HG02798 (cell line): ENCODE results near the gene TMOD1.
A peak's percentile ranks its signal among the peaks of the same experiment; 100 is the strongest.

Experiments
- ATAC-seq: cut with Tn5 transposase; IDR thresholded peaks from one replicate; pipeline ENCODE4 v1.9.1; 2021; ENCODE audit warnings: mild to moderate bottlenecking; ENCODE audit not compliant: unreplicated experiment, poor library complexity

TMOD1 gene

GRCh38 chr9:97625620-97626019, 124.2 kb downstream of the TMOD1 start:
- no peak for ATAC-seq

DNA sequence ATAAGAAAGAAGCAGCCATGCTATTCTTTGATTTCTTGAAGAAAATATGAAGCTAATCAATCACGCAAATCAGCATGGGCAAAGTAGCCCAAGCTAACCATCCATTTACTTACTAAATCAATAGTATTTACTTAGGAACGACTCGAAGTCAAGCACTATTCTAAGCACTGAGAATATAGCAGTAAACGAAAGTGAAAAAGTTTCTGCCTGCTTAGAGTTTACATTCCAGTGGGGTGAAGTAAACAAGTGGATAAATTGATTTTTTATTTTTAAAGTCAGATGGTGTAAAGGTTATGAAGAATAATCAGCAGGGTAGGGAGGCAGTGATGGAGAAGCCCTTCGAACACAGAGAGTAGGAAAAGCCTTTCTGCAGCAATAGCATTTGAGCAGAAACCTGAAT, 126.2 kb downstream of the TMOD1 start:
- ATAC-seq: no peak

DNA sequence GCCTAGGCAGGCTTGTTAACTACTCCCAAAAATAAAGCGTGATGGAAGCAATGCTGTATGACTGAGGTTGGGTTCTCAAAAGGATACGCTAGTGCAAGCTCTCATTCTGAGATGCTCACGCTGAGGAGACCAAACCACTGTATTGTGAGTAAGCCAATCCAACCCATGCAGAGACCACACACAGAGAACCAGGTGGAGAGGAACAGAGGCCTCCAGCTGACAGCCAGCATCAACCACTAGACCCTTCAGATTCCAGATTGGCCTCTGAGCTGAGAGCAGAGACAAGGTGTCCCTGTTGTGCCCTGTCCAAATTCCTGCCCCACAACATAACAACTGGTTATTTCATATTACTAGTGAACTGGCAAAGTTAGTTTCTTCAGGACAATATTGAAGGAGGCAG, 127.2 kb downstream of the TMOD1 start:
- no peak for ATAC-seq

DNA sequence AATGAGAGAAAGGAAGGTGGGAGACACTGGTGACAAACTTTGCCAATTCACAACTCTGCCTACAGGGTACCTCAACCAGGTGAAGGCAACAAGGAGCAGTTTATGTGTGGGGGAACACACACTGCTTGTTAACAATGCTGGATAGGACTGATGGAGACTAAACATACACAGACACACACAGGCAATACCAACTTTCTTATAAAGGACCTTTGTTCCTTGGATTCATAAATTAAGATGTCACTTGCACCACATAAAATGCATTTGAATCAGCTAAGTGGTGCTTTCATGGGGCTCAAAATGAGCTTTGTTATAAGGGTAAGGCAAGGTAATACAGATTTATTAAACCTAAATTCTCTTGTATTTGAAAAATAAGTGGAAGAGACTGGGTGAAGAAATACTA, 127.7 kb downstream of the TMOD1 start:
- no peak for ATAC-seq

DNA sequence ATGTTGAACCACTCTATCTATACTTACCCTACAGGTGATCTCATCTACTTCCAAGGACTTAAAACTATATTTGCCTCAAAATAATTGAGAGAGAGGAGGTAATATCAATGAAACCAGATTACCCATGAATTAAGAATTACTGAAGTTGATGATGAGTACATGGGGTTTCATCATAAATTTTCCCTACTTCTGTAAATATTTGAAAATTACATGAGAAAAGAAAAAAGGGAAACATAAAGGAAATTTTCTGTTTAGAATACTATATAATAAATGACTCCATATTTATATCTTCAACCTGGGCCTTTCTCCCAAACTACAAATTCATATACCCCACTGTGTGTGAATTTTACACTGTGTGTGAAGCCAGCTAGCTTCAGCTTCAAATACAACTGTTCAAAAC, 129.1 kb downstream of the TMOD1 start:
- ATAC-seq: no peak

GRCh38 chr9:97632248-97632984, 130.9 kb downstream of the TMOD1 start:
- peak; percentile 8 for ATAC-seq

GRCh38 chr9:97632985-97633858, 131.8 kb downstream of the TMOD1 start, which contains the start of the genes NCBP1 and TSTD2:
TSS of gene NCBP1 (plus strand) at chr9:97633821. CDS start at chr9:97633882, 61 bp downstream.
TSS of gene TSTD2 (minus strand) at chr9:97633368. CDS start at chr9:97627562, 5,806 bp downstream.
- ATAC-seq: peak; percentile 88

GRCh38 chr9:97633859-97634490, 132.5 kb downstream of the TMOD1 start:
- ATAC-seq: peak; percentile 0

DNA sequence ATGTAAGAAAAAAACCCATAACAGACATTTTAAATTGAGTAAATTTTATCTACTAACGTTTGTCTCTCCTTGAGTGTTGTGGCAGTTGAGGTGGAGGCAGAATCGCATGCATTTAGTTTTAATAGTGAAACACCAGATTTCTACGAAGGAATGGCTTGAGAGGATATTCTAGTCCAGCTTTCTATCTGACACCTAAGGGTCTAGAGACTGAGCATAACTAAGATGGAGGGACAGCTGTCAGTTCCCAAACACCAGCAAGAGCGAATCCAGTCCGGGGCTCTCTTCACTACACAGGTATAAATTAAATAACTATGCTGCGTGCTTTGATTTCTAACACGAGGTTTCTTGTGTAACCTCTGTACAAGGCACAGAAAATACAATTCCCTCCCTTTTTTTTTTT, 133.6 kb downstream of the TMOD1 start:
- ATAC-seq: no peak

DNA sequence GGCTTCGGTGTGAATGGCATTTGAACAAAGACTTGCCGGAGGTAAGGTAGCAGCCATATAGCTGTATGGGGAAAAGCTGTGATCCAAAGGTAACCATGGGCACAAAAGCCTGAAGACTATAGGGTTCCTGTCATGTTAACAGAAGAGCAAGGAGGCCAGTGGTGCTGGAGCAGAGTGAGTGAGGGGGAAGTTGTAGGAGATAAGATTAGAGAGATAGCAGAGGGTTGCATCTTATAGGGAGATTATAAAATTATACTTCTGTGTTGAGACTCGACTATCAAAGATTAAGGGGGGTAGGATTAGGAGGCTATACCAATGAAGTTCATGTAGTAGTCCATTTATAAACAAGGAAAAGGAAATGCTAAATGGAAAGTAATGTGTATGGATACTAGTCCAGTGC, 135.4 kb downstream of the TMOD1 start:
- ATAC-seq: no peak

DNA sequence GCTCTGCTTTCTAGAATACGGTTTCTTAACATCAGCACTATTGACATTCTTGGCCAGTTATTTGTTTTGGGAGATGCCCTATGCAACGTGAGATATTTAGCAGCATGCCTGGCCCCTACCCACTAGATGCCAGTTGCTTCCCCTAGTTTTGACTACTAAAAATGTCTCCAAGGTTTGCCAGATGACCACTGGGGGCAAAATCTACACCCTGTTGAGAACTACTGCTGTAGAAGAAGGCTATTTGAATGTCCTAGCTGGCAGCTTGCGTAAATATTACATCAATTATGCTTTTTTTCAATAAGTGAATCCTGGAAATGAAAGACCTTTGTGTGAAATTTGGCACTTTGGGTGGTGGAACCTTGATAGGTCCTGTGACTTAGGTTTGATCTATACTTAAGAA, 137.2 kb downstream of the TMOD1 start:
- no peak for ATAC-seq

GRCh38 chr9:97640325-97640724, 138.9 kb downstream of the TMOD1 start:
- no peak for ATAC-seq

GRCh38 chr9:97645720-97646119, 144.3 kb downstream of the TMOD1 start:
- ATAC-seq: no peak

- ATAC-seq: no peak
Observed at GRCh38 chr9:97647996-97648395, 146.5 kb downstream of the TMOD1 start.
